HG03439 (cell line): ENCODE measurements around the gene SLC2A14.
"Not testable (repeated sequence)": the region's sequence is repeated elsewhere in the genome, so short reads cannot be mapped to it uniquely, and the experiment has no call there.

ENCODE experiments used
- ATAC-seq: cut with Tn5 transposase; IDR thresholded peaks from one replicate; pipeline ENCODE4 v1.9.1; 2021; ENCODE audit warnings: mild to moderate bottlenecking, moderate library complexity; ENCODE audit not compliant: unreplicated experiment

Gene SLC2A14

DNA sequence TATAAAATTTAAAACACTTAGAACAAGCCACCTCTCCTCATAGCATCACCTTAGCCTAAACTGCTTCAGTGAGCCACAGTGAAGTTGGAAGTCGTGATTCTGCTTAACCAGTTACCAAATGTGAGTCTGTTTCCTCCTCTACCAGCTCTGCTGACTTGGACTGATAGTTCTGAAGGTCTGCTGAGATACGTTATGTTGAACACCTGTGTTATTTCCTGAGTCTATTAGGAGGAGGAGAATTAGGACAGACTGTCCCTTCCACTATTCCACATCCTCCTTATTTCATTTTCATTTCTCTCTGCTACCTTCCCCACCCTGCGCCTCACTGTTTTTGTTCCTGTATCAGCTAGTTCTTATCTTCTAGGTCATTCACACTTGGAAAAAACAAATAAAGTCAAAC, 2.4 kb downstream of the SLC2A14 start:
- no peak for ATAC-seq

DNA sequence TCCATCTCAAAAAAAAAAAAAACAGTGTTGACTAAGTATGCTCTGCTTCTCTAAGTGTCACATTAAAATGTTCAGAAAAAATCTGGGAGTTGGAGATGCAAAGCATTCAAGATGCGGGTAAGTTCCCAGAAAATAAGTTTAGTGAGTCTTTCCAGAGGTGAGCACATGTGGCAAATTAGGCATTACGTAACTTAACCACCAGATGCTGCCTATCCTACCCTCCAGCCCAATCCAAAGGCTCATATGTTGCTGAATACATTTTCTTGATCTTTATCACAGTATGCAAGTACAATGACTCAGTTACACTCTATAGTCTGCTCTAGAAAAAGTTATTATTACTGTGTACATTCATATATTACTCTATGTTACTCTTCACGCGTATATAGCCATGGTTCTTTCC, 3.6 kb downstream of the SLC2A14 start:
- no peak for ATAC-seq

DNA sequence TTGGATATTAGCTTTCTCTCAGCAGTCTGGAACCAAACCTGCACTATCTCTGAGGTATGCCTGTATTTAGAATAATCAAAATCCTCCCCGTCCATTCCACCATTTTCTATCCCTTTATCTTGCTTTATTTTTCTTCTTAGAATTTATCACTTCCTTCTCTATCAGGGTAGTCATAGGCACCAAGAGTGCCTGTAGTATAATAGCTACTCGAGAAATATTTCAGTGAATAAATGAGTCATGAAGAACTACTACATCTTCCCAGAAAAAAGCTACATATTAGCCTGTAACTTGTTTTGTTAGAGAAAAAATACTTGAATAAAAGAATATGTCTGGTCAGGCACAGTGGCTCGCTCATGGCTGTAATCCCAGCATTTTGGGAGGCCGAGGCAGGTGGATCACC, 4.3 kb downstream of the SLC2A14 start:
- ATAC-seq: no peak

DNA sequence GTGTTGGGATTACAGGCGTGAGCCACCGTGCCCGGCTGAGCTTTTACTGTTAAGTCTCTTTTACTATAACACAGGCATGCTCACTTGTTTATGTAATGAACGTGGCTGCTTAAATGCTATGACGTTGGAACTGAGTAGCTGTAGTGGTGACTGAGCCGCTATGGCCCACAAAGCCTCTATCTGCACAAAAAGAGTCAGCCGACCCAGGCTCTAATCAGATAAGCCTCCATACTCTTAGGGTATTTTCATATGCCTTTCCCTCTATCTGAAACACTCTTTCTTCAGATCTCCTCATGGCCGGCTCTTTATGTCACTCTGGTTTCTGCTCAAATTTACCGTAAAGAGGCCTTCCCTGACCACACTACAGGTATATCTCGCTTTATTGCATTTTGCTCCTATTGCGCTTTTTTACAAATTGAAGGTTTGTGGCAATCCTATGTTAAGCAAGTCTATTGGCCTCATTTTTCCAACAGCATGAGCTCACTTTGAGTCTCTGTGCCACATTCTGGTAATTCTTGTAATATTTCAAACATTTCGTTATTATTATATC, 8.0 kb downstream of the SLC2A14 start:
- no peak for ATAC-seq

DNA sequence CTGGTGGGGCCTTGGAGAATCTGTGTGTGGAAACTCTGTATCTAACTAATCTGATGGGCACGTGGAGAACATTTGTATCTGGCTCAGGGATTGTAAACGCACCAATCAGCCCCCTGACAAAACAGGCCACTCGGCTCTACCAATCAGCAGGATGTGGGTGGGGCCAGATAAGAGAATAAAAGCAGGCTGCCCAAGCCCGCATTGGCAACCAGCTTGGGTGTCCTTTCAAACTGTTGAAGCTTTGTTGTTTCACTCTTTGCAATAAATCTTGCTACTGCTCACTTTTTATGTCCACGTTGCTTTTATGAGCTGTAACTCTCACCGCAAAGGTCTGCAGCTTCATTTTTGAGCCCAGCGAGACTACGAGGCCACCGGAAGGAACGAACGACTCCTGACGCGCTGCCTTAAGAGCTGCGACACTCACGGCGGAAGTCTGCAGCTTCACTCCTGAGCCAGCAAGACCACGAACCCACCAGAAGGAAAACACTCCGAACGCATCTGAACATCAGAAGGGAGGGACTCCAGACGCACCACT, 9.8 kb downstream of the SLC2A14 start:
- not testable (repeated sequence) for ATAC-seq

DNA sequence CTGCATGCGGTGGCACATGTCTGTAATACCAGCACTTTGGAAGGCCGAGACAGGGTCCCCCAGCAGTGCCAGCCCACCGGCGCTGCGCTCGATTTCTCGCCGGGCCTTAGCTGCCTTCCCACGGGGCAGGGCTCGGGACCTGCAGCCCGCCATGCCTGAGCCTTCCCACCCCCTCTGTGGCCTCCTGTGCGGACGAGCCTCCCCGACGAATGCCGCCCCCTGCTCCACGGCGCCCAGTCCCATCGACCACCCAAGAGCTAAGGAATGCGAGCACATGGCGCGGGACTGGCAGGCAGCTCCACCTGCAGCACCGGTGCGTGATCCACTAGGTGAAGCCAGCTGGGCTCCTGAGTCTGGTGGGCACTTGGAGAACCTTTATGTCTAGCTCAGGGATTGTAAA, 10.4 kb downstream of the SLC2A14 start:
- ATAC-seq: not testable (repeated sequence)

DNA sequence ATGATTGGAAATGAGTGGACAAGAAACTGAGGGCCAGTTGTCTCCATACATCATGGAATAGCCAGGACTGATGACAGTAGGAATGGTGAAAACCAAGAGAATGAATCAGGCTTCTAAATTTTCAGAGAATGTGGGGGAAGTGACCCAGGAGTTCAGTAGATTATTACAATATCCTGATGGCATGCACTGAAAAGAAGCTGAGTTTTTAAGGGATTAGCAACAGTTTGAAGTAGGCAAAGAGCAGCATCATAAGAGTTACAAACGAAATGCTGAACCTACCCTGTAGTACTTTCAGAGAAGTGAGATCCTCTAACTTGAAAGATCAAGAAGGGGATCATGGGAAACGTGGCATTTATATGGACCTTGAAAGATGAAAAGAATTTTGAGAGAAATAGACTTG, 13.2 kb downstream of the SLC2A14 start:
- no peak for ATAC-seq

DNA sequence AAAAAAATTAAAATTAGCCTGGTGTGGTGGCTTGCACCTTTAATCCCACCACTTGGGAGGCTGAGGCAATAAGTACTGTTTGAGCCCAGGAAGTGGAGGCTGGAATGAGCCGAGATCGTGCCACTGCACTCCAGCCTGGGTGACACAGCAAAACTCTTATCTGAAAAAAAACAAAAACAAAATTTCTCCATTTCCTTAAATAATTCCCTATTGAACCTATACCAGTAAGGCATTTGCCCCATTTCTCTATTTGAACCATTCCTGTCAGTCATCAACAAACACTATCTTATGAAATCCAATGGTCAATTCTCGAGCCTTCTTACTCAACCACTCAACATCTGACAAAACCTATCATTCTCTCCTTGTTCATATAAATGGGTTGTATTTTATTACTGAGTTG, 14.7 kb downstream of the SLC2A14 start:
- no peak for ATAC-seq

DNA sequence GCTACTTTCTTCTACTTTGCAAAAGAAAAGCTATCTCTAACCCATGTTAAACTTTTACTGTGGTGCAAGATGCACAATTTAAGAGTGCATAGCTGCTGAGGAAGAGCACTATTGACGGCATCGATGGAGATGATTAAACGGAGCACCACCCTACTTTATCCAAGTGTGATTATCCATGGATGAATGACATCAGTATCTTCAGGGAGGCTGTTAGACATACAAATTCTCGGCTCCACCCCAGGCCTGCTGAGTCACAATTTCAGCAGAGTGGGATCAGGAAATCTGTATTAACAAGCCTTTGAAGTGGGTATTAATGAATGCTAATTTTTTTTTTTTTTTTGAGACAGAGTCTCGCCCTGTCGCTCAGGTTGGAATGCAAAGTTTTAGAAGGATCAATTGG, 16.2 kb downstream of the SLC2A14 start:
- ATAC-seq: no peak

DNA sequence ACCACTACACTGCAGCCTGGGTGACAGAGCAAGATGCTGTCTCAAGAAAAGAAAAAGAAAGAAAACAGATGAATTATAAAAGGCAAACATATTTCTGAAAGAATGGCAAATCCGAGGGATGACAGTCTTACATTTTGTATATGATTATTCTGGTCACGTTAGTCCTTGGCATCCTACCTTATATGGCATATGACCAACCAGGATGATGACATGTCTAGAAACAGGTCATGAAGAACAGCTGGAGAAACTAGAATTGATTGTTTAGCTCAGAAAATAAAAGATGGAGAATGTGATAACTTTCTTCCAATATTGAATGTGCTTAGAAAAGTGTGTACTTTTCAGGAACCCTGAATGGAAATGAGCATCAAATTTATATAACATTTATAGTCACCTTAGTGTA, 19.2 kb downstream of the SLC2A14 start:
- ATAC-seq: no peak

DNA sequence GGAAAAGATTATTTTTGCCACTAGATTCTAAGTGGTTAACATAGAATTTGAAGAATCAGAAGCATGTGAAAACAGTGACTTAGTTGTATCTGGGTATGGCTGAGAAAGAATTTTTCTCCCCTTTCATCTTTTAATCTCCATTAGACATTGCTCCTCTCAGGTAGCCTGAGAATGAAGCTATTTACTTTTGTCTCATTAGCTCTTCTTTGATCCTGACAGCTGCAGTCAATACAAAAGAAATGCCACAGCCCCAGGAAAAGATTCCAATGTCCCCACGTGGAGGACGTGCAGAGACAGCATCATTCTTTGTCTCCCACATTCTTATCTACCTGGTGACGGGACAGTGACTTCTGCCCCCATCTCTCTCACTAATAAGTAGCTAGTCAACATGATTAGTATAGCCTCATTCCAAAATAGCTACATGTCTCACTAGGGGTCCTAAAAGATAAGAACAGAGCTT, 21.1 kb downstream of the SLC2A14 start:
- not testable (repeated sequence) for ATAC-seq

DNA sequence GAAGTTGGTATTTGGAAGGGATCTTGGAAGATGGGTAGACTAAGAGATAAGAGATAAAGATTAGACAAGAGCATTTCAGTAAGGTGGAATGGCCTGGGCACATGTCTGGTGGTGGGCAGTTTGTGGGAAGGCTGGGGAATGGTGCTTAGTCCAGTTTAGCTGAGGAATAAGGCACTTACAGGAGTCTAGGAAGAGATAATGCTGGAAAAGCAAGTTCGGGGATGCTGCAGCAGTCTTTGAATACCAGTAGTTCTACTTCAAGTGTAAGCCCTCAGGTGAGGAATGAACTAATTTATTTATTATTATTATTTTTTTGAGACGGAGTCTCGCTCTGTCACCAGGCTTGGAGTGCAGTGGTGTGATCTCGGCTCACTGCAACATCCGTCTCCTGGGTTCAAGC, 22.6 kb downstream of the SLC2A14 start:
- not testable (repeated sequence) for ATAC-seq

DNA sequence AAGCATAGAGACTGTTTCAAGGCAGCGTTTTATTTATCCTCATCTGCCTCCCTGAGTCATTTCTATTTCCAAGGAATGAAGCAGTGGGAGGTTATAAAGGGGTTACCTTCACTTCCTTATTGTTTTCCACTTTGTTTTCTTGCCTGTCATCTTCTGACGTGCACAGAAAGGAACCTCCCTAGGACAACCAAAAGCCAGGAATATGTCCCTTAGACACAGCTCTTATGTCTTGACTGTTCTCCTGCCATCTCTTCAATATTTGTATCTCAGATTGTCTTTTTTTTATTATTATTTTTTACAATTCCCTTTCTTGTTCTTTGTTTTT, 24.7 kb downstream of the SLC2A14 start:
- not testable (repeated sequence) for ATAC-seq

DNA sequence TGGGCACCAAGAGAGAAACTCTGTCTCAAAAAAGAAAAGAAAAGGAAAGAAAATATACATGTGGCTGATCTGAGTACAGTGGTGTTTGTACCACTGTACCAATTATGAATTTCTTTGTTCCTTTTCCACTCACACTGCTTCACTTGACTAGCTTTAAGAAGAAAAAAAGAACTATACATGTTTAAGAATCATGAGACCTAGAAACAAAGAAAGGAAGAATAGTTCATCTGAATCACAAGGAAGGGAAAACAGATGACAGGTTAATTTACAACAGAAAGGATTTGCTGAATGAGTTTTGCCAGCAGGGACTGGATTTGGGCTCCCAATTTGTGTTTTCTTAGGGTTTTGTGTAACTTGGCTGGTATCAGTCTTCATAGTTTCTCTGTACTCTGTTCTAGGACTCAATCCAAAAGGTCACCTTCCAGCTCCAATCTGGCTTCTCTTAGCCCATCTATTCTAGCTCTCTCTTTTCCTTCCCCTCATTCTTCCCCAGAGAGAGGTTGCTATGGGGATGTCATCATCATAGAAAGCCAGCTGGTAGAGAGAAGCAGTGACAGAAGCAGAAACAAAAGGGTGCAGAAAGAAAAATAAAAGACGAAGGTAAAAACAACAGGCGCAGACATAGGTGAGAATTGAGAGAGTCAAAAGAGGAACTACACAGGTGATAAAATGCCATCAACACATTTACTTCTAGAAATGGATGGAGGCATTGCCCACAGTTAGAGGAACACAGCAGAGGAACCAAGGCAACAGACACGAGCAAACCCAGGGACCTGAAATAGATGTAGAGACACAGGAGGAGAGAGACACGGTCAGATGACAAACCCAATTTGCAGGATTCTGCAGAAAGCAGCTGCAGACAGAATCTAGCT, 25.3 kb downstream of the SLC2A14 start:
- ATAC-seq: not testable (repeated sequence)

DNA sequence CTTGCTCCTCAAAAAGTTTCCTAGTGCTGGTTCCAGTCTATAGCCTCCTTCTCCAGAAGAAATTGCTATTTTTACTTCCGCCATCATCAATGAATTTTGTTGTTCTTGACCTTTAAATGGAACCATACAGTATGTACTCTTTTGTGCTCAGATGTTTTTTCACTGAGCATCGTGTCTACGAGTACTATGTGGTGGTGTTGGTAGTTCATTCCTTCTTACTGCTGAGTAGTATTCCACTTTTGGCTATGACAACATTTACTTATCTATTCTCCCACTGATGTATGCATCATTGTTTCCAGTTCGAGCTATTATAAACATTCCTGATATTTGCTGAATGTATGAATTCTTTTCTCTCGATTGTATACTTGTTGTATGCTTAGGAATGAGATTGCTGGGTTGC, 28.6 kb downstream of the SLC2A14 start:
- no peak for ATAC-seq

DNA sequence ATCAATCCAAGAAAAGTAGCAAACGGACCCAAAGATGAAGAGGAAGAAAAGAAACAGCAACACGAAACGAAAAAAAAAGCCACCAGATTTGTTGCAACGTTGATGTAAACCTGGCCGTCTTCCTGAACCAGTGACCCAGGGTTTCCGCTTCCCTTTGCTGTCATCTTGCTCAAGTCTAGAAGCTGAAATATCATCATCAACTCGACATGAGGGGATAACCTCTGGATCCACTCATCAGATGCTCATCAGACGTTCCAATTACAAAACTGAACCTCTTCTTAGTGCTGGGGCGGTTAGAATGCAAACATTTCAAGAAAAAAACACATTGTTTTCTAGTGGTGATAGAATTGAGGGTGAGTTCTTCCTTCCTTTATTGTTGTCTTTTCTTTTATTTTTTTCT, 29.1 kb downstream of the SLC2A14 start:
- ATAC-seq: not testable (repeated sequence)

DNA sequence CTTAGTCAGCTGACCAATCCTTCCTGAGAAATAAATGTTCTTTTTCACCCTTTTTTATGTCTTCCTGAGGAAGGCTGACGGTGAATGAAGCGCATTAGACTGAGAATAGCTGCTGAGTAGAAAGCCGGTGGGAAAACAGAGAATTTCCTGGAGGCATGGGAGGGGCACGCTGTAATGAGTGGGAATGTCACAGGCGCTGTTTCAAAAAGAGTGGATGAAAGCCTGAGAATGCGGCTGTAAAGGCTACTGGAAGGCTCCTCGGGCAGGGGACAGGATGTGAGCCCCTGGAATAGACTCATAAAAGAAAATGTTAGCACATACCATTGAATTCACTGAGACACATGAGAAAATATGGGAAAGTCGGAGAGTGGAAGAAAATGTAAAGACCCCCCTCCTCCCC, 29.6 kb downstream of the SLC2A14 start:
- not testable (repeated sequence) for ATAC-seq

DNA sequence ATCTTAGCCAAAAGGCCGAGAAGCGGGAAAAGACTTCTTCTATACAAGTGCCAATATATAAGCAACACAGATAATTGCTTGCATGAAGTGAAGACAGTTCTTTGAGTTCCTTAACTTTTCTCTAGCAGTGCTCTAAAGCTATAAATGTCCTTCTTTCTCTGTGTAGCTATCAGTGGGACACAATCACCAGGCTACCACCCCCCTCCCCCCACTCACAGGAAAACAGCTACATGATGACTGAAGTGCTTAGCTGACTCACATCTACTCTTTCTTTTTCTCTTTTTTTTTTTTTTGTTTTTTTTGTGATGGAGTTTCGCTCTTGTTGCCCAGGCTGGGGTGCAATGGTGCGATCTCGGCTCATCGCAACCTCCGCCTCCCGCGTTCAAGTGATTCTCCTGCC, 30.3 kb downstream of the SLC2A14 start:
- not testable (repeated sequence) for ATAC-seq

DNA sequence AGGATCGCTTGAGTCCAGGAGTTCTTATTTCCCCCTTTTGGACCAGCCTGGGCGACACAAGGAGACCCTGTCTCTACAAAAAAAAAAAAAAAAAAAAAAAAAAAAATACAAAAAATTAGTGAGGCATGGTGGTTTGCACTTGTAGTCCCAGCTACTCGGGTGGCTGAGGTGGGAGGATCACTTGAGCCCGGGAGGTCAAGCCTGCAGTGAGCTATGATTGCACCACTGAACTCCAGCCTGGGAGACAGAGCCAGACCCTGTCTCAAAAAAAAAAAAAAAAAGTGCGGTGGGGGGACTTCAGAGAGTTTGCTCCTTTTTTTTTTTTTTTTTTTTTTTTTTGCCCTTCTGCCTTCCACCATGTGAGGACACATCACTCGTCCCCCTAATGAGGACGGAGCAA, 32.9 kb downstream of the SLC2A14 start:
- not testable (repeated sequence) for ATAC-seq

DNA sequence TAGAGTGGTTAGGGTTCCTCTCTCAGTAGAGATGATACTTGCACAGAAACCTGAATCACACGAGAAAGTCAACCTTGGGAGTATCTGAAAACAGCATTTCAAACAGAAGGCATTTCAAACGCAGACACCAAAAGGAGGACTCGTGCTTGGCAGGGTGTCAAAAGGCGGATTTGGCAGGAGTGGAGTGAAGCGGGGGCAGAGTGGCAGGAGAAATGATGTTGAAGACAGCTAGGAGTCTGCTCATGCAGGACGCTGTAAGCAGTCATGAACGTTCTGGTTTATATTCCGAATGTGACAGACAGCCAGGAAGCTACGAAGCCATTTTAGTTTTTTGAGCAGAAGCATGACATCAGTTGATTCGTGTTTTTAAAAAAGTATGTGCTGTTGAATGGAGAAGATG, 33.5 kb downstream of the SLC2A14 start:
- ATAC-seq: not testable (repeated sequence)

DNA sequence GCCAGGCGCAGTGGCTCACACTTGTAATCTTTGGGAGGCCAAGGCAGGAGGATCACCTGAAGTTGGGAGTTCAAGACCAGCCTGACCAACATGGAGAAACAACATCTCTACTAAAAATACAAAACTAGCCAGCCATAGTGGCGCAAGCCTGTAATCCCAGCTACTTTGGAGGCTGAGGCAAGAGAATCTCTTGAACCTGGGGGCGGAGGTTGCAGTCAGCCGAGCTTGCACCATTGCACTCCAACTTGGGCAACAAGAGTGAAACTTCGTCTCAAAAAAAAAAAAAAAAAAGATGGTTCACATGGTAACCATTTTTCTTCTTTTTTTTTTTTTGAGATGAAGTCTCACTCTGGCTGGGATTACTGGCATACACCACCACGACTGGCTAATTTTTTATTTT, 35.3 kb downstream of the SLC2A14 start:
- no peak for ATAC-seq

DNA sequence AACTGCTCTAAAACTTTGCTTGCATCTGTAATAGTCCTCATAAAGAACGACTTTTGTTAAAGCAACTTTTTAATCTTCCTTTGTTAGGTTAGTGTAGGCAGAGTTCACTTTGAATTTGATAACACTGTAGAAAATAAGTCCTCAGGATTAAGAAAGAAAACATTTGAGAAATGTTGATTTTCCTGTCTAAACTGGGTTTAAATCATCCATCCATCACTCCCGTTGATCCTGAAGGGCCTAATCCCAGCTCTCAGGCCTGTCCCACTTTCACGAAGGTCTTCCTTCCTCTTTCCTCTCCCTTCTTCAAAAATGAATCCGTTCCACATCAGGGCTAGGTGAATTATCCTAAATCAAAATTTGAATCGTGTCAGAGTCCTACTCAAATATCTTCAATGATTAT, 36.9 kb downstream of the SLC2A14 start:
- no peak for ATAC-seq
